Measurements from ENCODE around the gene MTHFD1. TPM values are rescaled to one million over a fixed set of nuclear protein-coding genes. Genes with fewer than 3 reads are reported as not detected.

Gene MTHFD1
- total and polyA plus RNA-seq, 2 donors (not counting 3 experiments of a cell fraction or from before 2014, with no cell fraction given): 26.3 to 114 TPM

GRCh38 chr14:64474041-64474440 lies 85.9 kb downstream of the MTHFD1 start:
- Histone ChIP-seq H3K79me2 (ENCODE audit: control insufficient read depth, insufficient read depth, low read length) (no peaks in the 10 kb centered on the region), H3K4me3 (replicated peaks in 1 of 3; ENCODE audit: insufficient read depth in 1 of 3, low read depth in 1 of 3, low read length in 3 of 3) (no peak overlapping the region), H3K36me3 (ENCODE audit: control insufficient read depth in 2 of 2, extremely low read depth in 1 of 2, insufficient read depth in 2 of 2, low read length in 2 of 2) (no peaks in the 10 kb centered on the region), H3K9me3 (replicated peaks; ENCODE audit: control insufficient read depth, insufficient read depth, low read length) (no peaks in the 10 kb centered on the region), H3K4me2 (ENCODE audit: insufficient read depth, low read length) (no peak overlapping the region), H3K27me3 (ENCODE audit: control insufficient read depth in 2 of 2, insufficient read depth in 2 of 2, low read length in 2 of 2) (no peaks in the 10 kb centered on the region), H3K9me1 (replicated peaks; ENCODE audit: control insufficient read depth, extremely low read depth, insufficient read depth, low read length) (no peaks in the 10 kb centered on the region), H3K4me1 (ENCODE audit: control insufficient read depth, extremely low read depth, insufficient read depth, low read length) (no peaks in the 10 kb centered on the region), H4K20me1 (replicated peaks; ENCODE audit: control insufficient read depth, extremely low read depth, insufficient read depth, low read length) (no peaks in the 10 kb centered on the region), H3K27ac (ENCODE audit: insufficient read depth, low read depth, low read length) (no peak overlapping the region), H2AFZ (ENCODE audit: low read depth, low read length) (no peak overlapping the region), H3K9ac (replicated peaks; ENCODE audit: extremely low read depth, insufficient read depth, low read length) (no peak overlapping the region)
- ChIA-PET POLR2A (no interaction called here), CTCF (interaction anchor here (1.8 to 7.7 kb wide), 2 partner anchors 11 to 130 kb away, joined by 4 to 123 read pairs; no protein-coding TSS in a partner anchor)
- dilution Hi-C loops (cut with MboI; ENCODE audit: extremely low pct_ligation_motif_present, low sequenced_read_pairs) (no loop called here), intact Hi-C loops (cut with micrococcal nuclease) (no loop called here)
- TF ChIP-seq MAX (IDR thresholded peaks at IDR 0.05; ENCODE audit: insufficient read depth, insufficient read length) (no peak), JUN (IDR thresholded peaks at IDR 0.05; ENCODE audit: borderline replicate concordance, insufficient read depth, insufficient read length, low read depth) (no peak), FOS (IDR thresholded peaks at IDR 0.05; ENCODE audit: borderline replicate concordance, insufficient read depth, low read length) (no peak), POLR2A (IDR thresholded peaks at IDR 0.05; ENCODE audit: low read depth, low read length) (no peak), CTCF (IDR thresholded peaks at IDR 0.05; ENCODE audit: extremely low read depth in 1 of 2, insufficient read depth in 1 of 2, low read depth in 1 of 2, low read length in 2 of 2) (no peak), POLR2AphosphoS5 (IDR thresholded peaks at IDR 0.05; ENCODE audit: insufficient read depth, low read depth, low read length) (no peak), MYC (IDR thresholded peaks at IDR 0.05; ENCODE audit: low read depth, low read length) (no peak), EZH2 (IDR thresholded peaks at IDR 0.05; ENCODE audit: borderline replicate concordance, low read depth, low read length, severe bottlenecking) (no peak)
- DNase-seq (ENCODE audit: low read depth, low spot score) (no peak), FAIRE-seq (no peak)
- no TSS peak for BruUV-seq (replicated peaks)

All from endothelial cell of umbilical vein (primary cell).